NCI-H2029 treated with DMSO at 0.1 percent for 48 hours (cell line): ENCODE results near the gene SPATA46.

ENCODE experiments used
- DNase-seq: peaks from one replicate; lab custom pipeline; 2025; lab: John Stamatoyannopoulos, UW

SPATA46 gene

GRCh38 chr1:162374406-162374805 is 2.2 kb downstream of the SPATA46 start:
- DNase-seq: no peak

DNA sequence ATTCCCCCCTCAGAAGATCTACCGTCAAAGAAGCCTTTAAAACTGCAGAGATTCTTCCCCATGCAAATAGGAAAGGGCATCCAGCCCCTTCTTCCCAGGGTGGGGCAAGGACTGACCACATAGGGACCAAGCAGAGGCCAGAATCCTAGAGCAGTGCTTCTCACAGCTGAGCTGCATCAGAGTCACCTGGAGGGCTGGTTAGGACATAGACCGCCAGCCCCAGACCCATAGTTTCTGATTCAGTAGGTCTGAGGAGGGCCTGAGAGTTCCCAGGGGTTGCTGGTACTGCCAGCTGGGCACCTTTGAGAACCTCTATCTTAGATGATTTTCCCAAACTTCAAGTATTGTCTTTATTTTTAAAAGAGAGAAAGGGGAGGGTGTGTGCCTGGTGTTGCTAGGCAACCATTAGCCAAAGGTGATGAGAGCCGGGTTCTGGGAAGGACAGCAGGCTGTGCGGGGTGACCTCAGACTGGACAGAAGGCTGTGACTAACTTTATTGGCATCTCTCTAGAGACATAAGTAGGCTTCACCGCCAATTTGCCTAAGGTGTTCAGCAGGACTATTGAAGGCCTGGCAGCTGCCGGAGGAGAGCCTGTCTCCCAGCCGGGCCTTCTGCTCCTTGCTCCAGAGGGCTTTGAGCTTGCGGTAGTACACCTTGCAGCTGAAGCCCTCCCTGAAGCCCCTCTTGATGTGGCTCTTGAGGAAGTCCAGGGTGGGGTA is 3.0 kb downstream of the SPATA46 start:
- no peak for DNase-seq

GRCh38 chr1:162373072-162373427 is 3.6 kb downstream of the SPATA46 start:
- DNase-seq: no peak

DNA sequence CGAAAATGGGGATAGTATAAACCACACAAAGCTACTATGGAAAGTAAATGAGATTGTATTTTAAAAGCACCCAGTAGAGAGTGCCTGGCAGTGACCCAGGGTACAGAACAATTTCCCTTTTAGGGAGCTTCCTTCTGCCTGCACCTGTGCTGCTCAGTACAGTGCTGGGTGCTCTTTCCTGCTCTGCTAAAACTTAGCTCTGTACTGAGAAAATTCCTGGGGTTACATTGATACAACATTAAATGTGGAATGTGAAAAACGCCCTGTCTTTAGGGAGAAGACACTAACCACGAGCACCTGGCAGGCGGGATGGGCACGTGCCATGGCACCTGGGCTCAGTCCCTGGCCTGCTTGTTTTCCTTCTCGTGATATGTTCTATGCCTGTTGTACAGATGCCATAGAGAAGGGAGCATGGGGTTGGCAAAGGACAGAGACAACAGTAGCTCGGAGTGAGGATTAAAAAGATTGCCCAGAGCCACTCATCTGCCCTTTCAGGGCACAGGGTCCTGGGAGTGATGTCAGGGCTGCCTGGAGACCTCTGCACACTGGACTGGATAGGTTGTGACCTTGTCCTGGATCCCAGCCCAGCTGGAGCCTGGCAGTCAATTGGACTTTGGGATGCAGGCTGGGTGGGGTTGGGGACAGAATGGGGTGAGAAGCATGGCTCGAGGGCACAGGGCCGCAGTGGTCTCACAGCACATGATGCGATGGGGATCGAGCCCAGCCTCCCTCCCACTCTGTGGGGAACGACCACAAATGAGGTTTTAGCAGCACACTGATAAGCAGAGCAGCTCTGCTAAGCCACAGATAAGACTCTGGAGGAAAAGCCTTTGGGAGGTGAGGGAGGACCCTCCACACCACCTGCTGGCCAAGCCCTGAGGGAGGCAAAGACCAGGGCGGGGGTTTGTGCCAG is 4.2 kb downstream of the SPATA46 start:
- no peak for DNase-seq

DNA sequence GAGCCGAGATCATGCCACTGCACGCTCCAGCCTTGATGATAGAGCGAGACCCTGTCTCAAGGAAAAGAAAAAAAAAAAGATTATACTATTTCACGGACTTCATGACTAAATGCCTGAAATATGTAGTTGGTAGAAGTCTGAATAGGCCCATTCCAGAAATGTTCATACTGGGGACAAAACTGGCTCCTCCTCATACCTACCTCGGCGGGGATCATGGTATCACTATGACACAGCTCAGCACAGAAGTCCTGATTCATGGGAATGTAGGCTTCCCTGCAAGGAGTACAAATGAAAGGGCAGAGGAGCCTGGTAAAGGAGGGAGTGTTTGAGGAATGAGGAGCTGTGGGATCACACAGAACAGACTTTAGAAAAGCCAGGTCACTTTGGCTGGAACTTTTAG is 5.0 kb downstream of the SPATA46 start:
- no peak for DNase-seq

GRCh38 chr1:162370721-162371120 is 5.9 kb downstream of the SPATA46 start:
- DNase-seq: no peak

GRCh38 chr1:162370161-162370560 is 6.5 kb downstream of the SPATA46 start:
- no peak for DNase-seq

DNA sequence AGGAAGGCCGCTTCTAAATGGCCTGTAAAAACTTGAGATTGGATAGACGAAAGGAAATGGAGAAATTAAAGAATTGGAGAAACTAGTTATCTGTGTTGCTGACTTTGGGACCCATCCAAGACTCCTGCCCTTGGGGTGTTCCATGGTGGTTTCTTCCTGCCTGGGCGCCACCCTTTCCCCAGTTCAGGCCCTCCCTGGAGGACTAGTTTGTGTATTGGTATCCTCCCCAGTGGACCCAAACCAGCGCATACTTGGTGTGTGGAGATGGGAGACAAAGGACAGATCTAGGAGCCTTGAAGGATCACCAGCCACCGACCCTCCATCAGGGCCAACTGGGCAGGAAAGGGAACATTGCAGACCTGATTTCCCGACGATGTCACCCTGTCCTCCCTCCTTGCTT is 7.1 kb downstream of the SPATA46 start:
- no peak for DNase-seq

DNA sequence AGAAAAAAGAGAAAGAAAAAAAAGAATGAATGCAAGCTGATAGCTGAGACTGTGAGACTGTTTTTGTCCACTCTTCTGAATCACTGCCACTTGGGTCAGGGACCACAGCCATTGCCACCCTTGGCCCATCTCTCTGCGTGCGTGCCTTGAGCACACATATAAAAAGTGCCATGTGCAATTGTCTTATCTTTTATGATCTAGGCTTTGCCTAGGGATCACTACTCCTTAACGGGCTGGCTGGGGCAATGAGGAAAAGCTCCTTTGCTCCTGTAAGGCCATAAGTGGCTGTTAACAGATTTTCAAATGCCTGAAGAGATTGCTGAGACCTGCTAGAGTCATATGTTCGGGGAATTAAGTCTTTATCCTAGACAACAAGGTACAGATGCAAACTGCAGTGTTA is 8.2 kb downstream of the SPATA46 start:
- no peak for DNase-seq

GRCh38 chr1:162367772-162368171 is 8.9 kb downstream of the SPATA46 start:
- DNase-seq: no peak

- DNase-seq: no peak
Measured at GRCh38 chr1:162367073-162367472, 9.6 kb downstream of the SPATA46 start.

- DNase-seq: no peak
Measured at GRCh38 chr1:162366671-162367070, 10.0 kb downstream of the SPATA46 start.

DNA sequence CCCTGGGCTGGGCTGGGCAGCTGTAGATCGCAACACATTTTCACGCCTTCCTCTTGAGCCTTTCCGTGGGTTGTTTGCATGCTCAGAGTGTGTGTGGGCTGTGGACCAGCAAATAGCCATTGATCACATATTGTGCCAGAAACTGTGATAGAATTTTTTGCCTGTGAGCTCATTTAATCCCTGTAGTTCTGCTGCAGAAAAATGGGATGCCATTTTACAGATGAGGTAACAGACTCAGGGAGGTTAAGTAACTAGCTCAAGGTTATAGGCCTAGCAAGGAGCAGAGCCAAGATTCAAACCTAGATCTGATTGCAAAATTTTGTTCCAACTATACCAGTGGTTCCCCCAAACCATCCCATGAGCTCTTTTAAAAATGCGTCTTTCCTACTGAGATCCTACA is 10.5 kb downstream of the SPATA46 start:
- no peak for DNase-seq

- no peak for DNase-seq
Measured at GRCh38 chr1:162365284-162366020, 11.2 kb downstream of the SPATA46 start.

- DNase-seq: no peak
Measured at GRCh38 chr1:162364498-162364897, 12.2 kb downstream of the SPATA46 start.

DNA sequence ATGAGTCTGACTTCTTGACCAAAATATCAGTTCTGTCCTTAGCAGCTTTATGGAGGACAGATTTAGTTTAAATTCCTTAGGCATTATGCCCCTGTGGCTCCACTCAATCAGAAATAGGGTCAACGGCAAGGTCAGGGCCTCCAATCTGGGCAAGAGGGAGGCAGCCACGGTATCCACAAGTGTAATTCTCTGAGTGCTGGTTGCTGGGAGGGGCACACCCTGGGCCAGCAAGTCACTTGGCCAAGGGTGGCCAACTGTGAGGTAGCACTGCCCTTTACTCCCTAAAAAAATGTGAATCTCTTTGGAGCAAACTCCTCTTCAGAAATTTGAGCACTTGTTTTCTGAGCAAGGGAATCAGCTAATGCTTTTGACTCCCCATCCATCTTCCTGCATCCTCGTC is 12.8 kb downstream of the SPATA46 start:
- no peak for DNase-seq

- no peak for DNase-seq
Measured at GRCh38 chr1:162361349-162361748, 15.3 kb downstream of the SPATA46 start.

GRCh38 chr1:162360874-162361260 is 15.8 kb downstream of the SPATA46 start:
- DNase-seq: no peak

DNA sequence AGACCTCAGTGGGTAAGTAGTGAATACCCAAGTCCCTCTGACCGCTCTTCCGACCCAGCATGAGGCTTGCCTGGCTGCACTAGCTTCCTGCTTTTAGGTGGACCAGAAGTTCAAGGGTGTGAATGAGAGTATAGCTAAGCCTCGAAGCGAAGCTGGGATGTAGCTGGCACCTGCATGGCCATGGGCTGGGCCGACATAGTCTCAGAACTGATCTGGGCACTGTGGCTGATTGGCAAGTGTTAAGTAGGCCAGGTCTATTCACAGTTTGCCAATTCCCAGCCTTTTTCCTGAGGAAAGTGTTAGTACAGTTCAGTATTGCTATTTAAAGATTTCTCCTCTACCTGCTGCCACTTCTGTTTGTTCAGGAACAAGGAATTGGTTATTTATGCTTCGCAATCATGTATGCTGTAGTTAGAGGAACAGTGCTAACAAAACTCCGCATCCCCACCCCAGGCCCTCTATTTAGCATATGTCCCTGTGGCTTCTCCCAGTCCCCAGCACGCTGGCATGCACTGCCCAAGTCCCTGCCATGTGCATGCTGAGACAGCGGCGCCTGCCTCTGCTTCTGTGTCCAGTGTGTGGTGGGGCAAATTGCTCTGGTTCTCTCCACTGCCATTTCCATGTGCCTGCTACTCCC is 16.3 kb downstream of the SPATA46 start:
- DNase-seq: no peak

GRCh38 chr1:162359523-162360236 is 17.0 kb downstream of the SPATA46 start:
- no peak for DNase-seq

DNA sequence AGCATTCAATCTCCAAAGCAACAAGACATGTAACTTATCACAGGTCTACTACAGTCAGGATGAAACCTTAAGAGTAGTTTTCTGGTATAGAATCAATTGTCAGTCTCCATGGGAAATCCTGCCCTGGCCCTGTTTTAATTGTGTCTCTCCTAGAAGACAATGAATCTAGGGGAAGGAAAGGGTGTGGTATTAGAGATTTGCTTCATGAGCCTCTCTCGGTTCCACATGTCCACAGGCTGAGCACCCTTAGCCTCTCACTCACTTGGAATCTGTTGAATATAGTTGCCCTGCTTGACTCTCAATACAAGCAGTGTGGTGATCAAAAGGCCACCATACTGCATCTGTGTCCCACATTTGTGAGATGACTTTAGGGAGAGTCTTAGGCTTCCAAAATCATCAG is 17.7 kb downstream of the SPATA46 start:
- no peak for DNase-seq
